Stimulated activated naive B cell treated with anti-CD40 and anti-IgM and Interleukin-4, amounts not matched to agents 10 μg/mL and 1 μg/mL and 100 μg/mL, for 72 hours (primary cell): ENCODE measurements around the gene MAGEF1.
"Not testable (repeated sequence)": the region's sequence is repeated elsewhere in the genome, so short reads cannot be mapped to it uniquely, and the experiment has no call there.

Experiments
- ATAC-seq, 2 donors: fragments of 150-1000 bp; cut with Tn5 transposase; replicated peaks; 2 replicates each; pipeline ENCODE4 v1.10.0; 2021; ENCODE audit warnings: moderate library complexity in 1 of 2
- DNase-seq: peaks from one replicate; pipeline ENCODE4 v3.0.0; 2021
- H3K27ac Mint-ChIP-seq: one replicate; pipeline ENCODE4 v1.8.0; 2022; ENCODE audit warnings: mild to moderate bottlenecking, mixed read lengths
- H3K27me3 Mint-ChIP-seq, 2 donors: one replicate each; pipeline ENCODE4 v1.8.0; 2022; ENCODE audit warnings: mixed read lengths in 2 of 2
- H3K36me3 Mint-ChIP-seq, 2 donors: one replicate each; pipeline ENCODE4 v1.8.0; 2022; ENCODE audit warnings: mixed read lengths in 2 of 2, mild to moderate bottlenecking in 1 of 2
- H3K4me1 Mint-ChIP-seq, 2 donors: one replicate each; pipeline ENCODE4 v1.8.0; 2022; ENCODE audit warnings: mixed read lengths in 2 of 2, mild to moderate bottlenecking in 1 of 2
- H3K4me3 Mint-ChIP-seq, 2 donors: one replicate each; pipeline ENCODE4 v1.8.0; 2022; ENCODE audit warnings: mild to moderate bottlenecking in 2 of 2, mixed read lengths in 2 of 2, moderate library complexity in 1 of 2
- H3K9me3 Mint-ChIP-seq, 2 donors: one replicate each; pipeline ENCODE4 v1.8.0; 2022; ENCODE audit warnings: mixed read lengths in 2 of 2, mild to moderate bottlenecking in 1 of 2

The MAGEF1 gene

GRCh38 chr3:184737641-184738505, 26.0 kb upstream of the MAGEF1 start:
- H3K9me3 Mint-ChIP-seq, result no peaks in the 10 kb centered on the region
- no peak for ATAC-seq
- H3K4me1 Mint-ChIP-seq, result peaks cover 4 to 10% of the 10 kb centered on the region in 2 donors
- H3K4me3 Mint-ChIP-seq, result no peak overlapping the region
- no peaks in the 10 kb centered on the region for H3K36me3 Mint-ChIP-seq
- peaks cover 12 to 34% of the 10 kb centered on the region in 2 donors for H3K27me3 Mint-ChIP-seq
- H3K27ac Mint-ChIP-seq, result no peak overlapping the region
- no peak for DNase-seq

- H3K9me3 Mint-ChIP-seq, result no peaks in the 10 kb centered on the region
- peaks cover 4 to 10% of the 10 kb centered on the region in 2 donors for H3K4me1 Mint-ChIP-seq
- DNase-seq (no peak), ATAC-seq (no peak)
- no peak overlapping the region for H3K4me3 Mint-ChIP-seq
- no peaks in the 10 kb centered on the region for H3K36me3 Mint-ChIP-seq
- no peak overlapping the region for H3K27ac Mint-ChIP-seq
- H3K27me3 Mint-ChIP-seq, result peaks cover 12 to 39% of the 10 kb centered on the region in 2 donors
Measured at GRCh38 chr3:184737063-184737462, 25.2 kb upstream of the MAGEF1 start.

GRCh38 chr3:184734903-184735701, 23.2 kb upstream of the MAGEF1 start:
- DNase-seq (no peak), ATAC-seq (no peak)
- H3K36me3 Mint-ChIP-seq, result peaks cover 0 to 2% of the 10 kb centered on the region in 2 donors
- no peaks in the 10 kb centered on the region for H3K4me1 Mint-ChIP-seq
- H3K4me3 Mint-ChIP-seq, result no peak overlapping the region
- no peak overlapping the region for H3K27ac Mint-ChIP-seq
- H3K9me3 Mint-ChIP-seq, result no peaks in the 10 kb centered on the region
- H3K27me3 Mint-ChIP-seq, result peaks cover 17 to 57% of the 10 kb centered on the region in 2 donors

GRCh38 chr3:184733971-184734608, 22.2 kb upstream of the MAGEF1 start:
- ATAC-seq (no peak), DNase-seq (no peak)
- Mint-ChIP-seq H3K4me3 (no peak overlapping the region), H3K27me3 (peaks cover 17 to 55% of the 10 kb centered on the region in 2 donors), H3K27ac (no peak overlapping the region), H3K4me1 (no peaks in the 10 kb centered on the region), H3K9me3 (no peaks in the 10 kb centered on the region), H3K36me3 (peaks cover 0 to 2% of the 10 kb centered on the region in 2 donors)

- H3K27ac Mint-ChIP-seq, result no peak overlapping the region
Measured at GRCh38 chr3:184733181-184733580, 21.3 kb upstream of the MAGEF1 start.

GRCh38 chr3:184731786-184732537, 20.1 kb upstream of the MAGEF1 start:
- Mint-ChIP-seq H3K27ac (no peak overlapping the region), H3K9me3 (no peaks in the 10 kb centered on the region), H3K36me3 (peaks cover 0 to 2% of the 10 kb centered on the region in 2 donors), H3K4me3 (no peak overlapping the region), H3K27me3 (peaks cover 12 to 44% of the 10 kb centered on the region in 2 donors), H3K4me1 (no peaks in the 10 kb centered on the region)
- DNase-seq, result no peak
- no peak for ATAC-seq

More at GRCh38 chr3:184733181-184733580, 21.3 kb upstream of the MAGEF1 start:
- peaks cover 0 to 2% of the 10 kb centered on the region in 2 donors for H3K36me3 Mint-ChIP-seq
- no peak overlapping the region for H3K4me3 Mint-ChIP-seq
- peaks cover 12 to 50% of the 10 kb centered on the region in 2 donors for H3K27me3 Mint-ChIP-seq
- ATAC-seq, result peak; percentile 49 to 77
- no peak for DNase-seq
- H3K9me3 Mint-ChIP-seq, result no peaks in the 10 kb centered on the region
- no peaks in the 10 kb centered on the region for H3K4me1 Mint-ChIP-seq

- peaks cover 0 to 2% of the 10 kb centered on the region in 2 donors for H3K36me3 Mint-ChIP-seq
- no peaks in the 10 kb centered on the region for H3K9me3 Mint-ChIP-seq
- no peaks in the 10 kb centered on the region for H3K4me1 Mint-ChIP-seq
- ATAC-seq (no peak), DNase-seq (no peak)
- no peak overlapping the region for H3K27ac Mint-ChIP-seq
- H3K27me3 Mint-ChIP-seq, result peaks cover 12 to 44% of the 10 kb centered on the region in 2 donors
- H3K4me3 Mint-ChIP-seq, result no peak overlapping the region
Measured at GRCh38 chr3:184730924-184731323, 19.1 kb upstream of the MAGEF1 start.

GRCh38 chr3:184729154-184729553, 17.3 kb upstream of the MAGEF1 start:
- H3K9me3 Mint-ChIP-seq, H3K36me3 Mint-ChIP-seq, DNase-seq, ATAC-seq, H3K27ac Mint-ChIP-seq, H3K4me1 Mint-ChIP-seq, H3K4me3 Mint-ChIP-seq: not testable (repeated sequence)
- H3K27me3 Mint-ChIP-seq, result peaks cover 4 to 34% of the 10 kb centered on the region in 2 donors

GRCh38 chr3:184728010-184728527, 16.2 kb upstream of the MAGEF1 start:
- Mint-ChIP-seq H3K27ac (no peak overlapping the region), H3K4me1 (no peaks in the 10 kb centered on the region), H3K9me3 (no peaks in the 10 kb centered on the region), H3K27me3 (peaks cover 4 to 27% of the 10 kb centered on the region in 2 donors), H3K36me3 (peaks cover 0 to 2% of the 10 kb centered on the region in 2 donors), H3K4me3 (no peak overlapping the region)
- DNase-seq (no peak), ATAC-seq (no peak)

- H3K36me3 Mint-ChIP-seq, result peaks cover 0 to 2% of the 10 kb centered on the region in 2 donors
- H3K9me3 Mint-ChIP-seq, result no peaks in the 10 kb centered on the region
- DNase-seq (peak; percentile 20), ATAC-seq (peak; percentile 85 to 94)
- peaks cover 4 to 21% of the 10 kb centered on the region in 2 donors for H3K27me3 Mint-ChIP-seq
- H3K4me1 Mint-ChIP-seq, result no peaks in the 10 kb centered on the region
- H3K27ac Mint-ChIP-seq, result no peak overlapping the region
- no peak overlapping the region for H3K4me3 Mint-ChIP-seq
Measured at GRCh38 chr3:184727357-184728009, 15.6 kb upstream of the MAGEF1 start.

- ATAC-seq, result no peak
- H3K27me3 Mint-ChIP-seq, result peaks cover 4 to 15% of the 10 kb centered on the region in 2 donors
- peaks cover 0 to 2% of the 10 kb centered on the region in 2 donors for H3K36me3 Mint-ChIP-seq
- H3K9me3 Mint-ChIP-seq, result no peaks in the 10 kb centered on the region
- no peak for DNase-seq
- no peak overlapping the region for H3K27ac Mint-ChIP-seq
- H3K4me1 Mint-ChIP-seq, result no peaks in the 10 kb centered on the region
- H3K4me3 Mint-ChIP-seq, result no peak overlapping the region
Measured at GRCh38 chr3:184726497-184726896, 14.6 kb upstream of the MAGEF1 start.

GRCh38 chr3:184725176-184725719, 13.4 kb upstream of the MAGEF1 start:
- Mint-ChIP-seq H3K27ac (no peak overlapping the region), H3K4me3 (no peak overlapping the region), H3K4me1 (no peaks in the 10 kb centered on the region), H3K27me3 (peaks cover 0 to 3% of the 10 kb centered on the region in 2 donors), H3K9me3 (no peaks in the 10 kb centered on the region), H3K36me3 (no peaks in the 10 kb centered on the region)
- DNase-seq, result no peak
- ATAC-seq, result no peak

GRCh38 chr3:184724699-184725098, 12.8 kb upstream of the MAGEF1 start:
- Mint-ChIP-seq H3K4me1 (no peaks in the 10 kb centered on the region), H3K27me3 (no peaks in the 10 kb centered on the region), H3K27ac (no peak overlapping the region), H3K4me3 (no peak overlapping the region), H3K9me3 (no peaks in the 10 kb centered on the region), H3K36me3 (no peaks in the 10 kb centered on the region)
- ATAC-seq (no peak), DNase-seq (no peak)
